TTC549 (cell line): Measurements from ENCODE around the gene BMPR1B.

ENCODE experiments used
- FAIRE-seq: peaks from 2 replicates; lab custom pipeline; 2012; peaks lifted over from hg19 to GRCh38; lab: Jason Lieb, UNC

BMPR1B gene

GRCh38 chr4:94757192-94758140 lies at the start of gene BMPR1B:
TSS of gene BMPR1B (plus strand) at chr4:94757955. CDS start at chr4:95104425, 346,470 bp downstream.
- FAIRE-seq, result no peak

- no peak for FAIRE-seq
Observed at GRCh38 chr4:94711635-94712034, 46.1 kb upstream of the BMPR1B start.

- FAIRE-seq, result no peak
Observed at GRCh38 chr4:94714365-94715160, 43.2 kb upstream of the BMPR1B start.

GRCh38 chr4:94715726-94716125 lies 42.0 kb upstream of the BMPR1B start:
- no peak for FAIRE-seq

GRCh38 chr4:94721310-94721709 lies 36.4 kb upstream of the BMPR1B start:
- FAIRE-seq, result no peak

GRCh38 chr4:94722270-94722669 lies 35.5 kb upstream of the BMPR1B start:
- no peak for FAIRE-seq

GRCh38 chr4:94722748-94723147 lies 35.0 kb upstream of the BMPR1B start:
- no peak for FAIRE-seq

- no peak for FAIRE-seq
Observed at GRCh38 chr4:94724016-94724790, 33.6 kb upstream of the BMPR1B start.

- FAIRE-seq, result no peak
Observed at GRCh38 chr4:94726524-94727123, 31.1 kb upstream of the BMPR1B start.

- FAIRE-seq, result no peak
Observed at GRCh38 chr4:94728056-94728766, 29.5 kb upstream of the BMPR1B start.

- no peak for FAIRE-seq
Observed at GRCh38 chr4:94732358-94732698, 25.4 kb upstream of the BMPR1B start.

GRCh38 chr4:94739741-94740140 lies 18.0 kb upstream of the BMPR1B start:
- FAIRE-seq, result no peak

GRCh38 chr4:94741304-94741703 lies 16.5 kb upstream of the BMPR1B start:
- no peak for FAIRE-seq

GRCh38 chr4:94743838-94744237 lies 13.9 kb upstream of the BMPR1B start:
- FAIRE-seq, result no peak

GRCh38 chr4:94744850-94745249 lies 12.9 kb upstream of the BMPR1B start:
- no peak for FAIRE-seq

- no peak for FAIRE-seq
Observed at GRCh38 chr4:94746746-94747145, 11.0 kb upstream of the BMPR1B start.

- no peak for FAIRE-seq
Observed at GRCh38 chr4:94758141-94758699, 465 bp downstream of the BMPR1B start.

GRCh38 chr4:94758700-94759399 lies 1.1 kb downstream of the BMPR1B start:
- no peak for FAIRE-seq

- FAIRE-seq, result no peak
Observed at GRCh38 chr4:94759767-94760211, 2.0 kb downstream of the BMPR1B start.

GRCh38 chr4:94762326-94762725 lies 4.6 kb downstream of the BMPR1B start:
- FAIRE-seq, result no peak
